ENCODE data around the gene MOV10.

Gene MOV10

DNA sequence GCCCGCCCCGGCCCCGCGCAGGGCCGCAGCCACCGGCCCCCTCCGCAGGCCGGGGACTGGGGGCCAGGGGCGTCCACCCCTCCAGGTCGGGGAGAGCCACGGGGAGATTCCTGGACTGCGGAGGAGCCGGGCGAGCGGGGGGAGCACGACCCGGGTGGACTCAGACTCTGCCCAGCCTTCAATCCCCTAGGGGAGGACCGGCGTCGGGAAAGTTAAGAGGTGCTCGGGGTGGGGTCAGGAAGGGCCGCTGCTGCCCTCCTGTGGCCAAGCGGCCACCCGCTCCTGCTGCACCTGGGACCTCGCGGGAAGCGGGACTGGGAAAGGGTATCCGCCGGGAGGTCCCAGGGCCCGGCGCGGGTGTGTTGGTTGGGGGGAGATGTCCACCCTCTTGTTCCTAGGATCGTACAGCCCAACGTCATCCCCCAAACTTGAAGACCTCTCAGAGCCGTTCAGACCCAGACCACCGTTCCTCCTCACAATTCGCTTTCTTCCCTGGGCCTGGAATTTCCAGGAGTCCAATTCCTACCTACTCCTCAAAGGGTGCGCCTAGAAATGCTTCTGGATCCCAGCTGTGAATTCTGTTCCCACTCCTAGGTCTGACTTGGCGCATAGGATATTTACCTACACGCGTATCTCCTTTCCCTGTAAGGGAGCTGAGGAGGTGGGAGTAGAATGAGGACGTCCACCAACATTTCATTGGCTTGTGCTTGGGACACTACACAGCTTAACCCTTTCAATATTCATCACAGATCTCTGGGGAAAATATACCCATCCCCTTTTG, 33.0 kb downstream of the MOV10 start (continued):
- TF ChIP-seq, protein P1, sequence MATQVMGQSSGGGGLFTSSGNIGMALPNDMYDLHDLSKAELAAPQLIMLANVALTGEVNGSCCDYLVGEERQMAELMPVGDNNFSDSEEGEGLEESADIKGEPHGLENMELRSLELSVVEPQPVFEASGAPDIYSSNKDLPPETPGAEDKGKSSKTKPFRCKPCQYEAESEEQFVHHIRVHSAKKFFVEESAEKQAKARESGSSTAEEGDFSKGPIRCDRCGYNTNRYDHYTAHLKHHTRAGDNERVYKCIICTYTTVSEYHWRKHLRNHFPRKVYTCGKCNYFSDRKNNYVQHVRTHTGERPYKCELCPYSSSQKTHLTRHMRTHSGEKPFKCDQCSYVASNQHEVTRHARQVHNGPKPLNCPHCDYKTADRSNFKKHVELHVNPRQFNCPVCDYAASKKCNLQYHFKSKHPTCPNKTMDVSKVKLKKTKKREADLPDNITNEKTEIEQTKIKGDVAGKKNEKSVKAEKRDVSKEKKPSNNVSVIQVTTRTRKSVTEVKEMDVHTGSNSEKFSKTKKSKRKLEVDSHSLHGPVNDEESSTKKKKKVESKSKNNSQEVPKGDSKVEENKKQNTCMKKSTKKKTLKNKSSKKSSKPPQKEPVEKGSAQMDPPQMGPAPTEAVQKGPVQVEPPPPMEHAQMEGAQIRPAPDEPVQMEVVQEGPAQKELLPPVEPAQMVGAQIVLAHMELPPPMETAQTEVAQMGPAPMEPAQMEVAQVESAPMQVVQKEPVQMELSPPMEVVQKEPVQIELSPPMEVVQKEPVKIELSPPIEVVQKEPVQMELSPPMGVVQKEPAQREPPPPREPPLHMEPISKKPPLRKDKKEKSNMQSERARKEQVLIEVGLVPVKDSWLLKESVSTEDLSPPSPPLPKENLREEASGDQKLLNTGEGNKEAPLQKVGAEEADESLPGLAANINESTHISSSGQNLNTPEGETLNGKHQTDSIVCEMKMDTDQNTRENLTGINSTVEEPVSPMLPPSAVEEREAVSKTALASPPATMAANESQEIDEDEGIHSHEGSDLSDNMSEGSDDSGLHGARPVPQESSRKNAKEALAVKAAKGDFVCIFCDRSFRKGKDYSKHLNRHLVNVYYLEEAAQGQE (tag by site-specific recombination; IDR thresholded peaks at IDR 0.05): 0 out of 2 replicates have a peak, but pooled peaks have one; percentile 23
- peak; percentile 9; the same call in 1 of the 2 replicates for TF ChIP-seq ZNF146 (tag by site-specific recombination; IDR thresholded peaks at IDR 0.05)
- TF ChIP-seq MZF1 (tag by site-specific recombination; IDR thresholded peaks at IDR 0.05; ENCODE audit: borderline replicate concordance): no peak
- no peak for TF ChIP-seq ZNF223 (tag by site-specific recombination; IDR thresholded peaks at IDR 0.05)
- TF ChIP-seq KLF7 (tag by site-specific recombination; IDR thresholded peaks at IDR 0.05; ENCODE audit: borderline replicate concordance): peak; percentile 83
- TF ChIP-seq, protein P2, sequence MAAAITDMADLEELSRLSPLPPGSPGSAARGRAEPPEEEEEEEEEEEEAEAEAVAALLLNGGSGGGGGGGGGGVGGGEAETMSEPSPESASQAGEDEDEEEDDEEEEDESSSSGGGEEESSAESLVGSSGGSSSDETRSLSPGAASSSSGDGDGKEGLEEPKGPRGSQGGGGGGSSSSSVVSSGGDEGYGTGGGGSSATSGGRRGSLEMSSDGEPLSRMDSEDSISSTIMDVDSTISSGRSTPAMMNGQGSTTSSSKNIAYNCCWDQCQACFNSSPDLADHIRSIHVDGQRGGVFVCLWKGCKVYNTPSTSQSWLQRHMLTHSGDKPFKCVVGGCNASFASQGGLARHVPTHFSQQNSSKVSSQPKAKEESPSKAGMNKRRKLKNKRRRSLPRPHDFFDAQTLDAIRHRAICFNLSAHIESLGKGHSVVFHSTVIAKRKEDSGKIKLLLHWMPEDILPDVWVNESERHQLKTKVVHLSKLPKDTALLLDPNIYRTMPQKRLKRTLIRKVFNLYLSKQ (tag by site-specific recombination; IDR thresholded peaks at IDR 0.05; ENCODE audit: borderline replicate concordance): no peak
- no peak for TF ChIP-seq ZNF366 (tag by site-specific recombination; conservative IDR thresholded peaks at IDR 0.05)
- no peak for TF ChIP-seq ZNF521 (tag by site-specific recombination; IDR thresholded peaks at IDR 0.05)
- TF ChIP-seq ZNF221 (tag by site-specific recombination; IDR thresholded peaks at IDR 0.05; ENCODE audit: borderline replicate concordance): no peak
- TF ChIP-seq KLF16 (tag by site-specific recombination; IDR thresholded peaks at IDR 0.05): peak; percentile 78
- TF ChIP-seq, protein P3, sequence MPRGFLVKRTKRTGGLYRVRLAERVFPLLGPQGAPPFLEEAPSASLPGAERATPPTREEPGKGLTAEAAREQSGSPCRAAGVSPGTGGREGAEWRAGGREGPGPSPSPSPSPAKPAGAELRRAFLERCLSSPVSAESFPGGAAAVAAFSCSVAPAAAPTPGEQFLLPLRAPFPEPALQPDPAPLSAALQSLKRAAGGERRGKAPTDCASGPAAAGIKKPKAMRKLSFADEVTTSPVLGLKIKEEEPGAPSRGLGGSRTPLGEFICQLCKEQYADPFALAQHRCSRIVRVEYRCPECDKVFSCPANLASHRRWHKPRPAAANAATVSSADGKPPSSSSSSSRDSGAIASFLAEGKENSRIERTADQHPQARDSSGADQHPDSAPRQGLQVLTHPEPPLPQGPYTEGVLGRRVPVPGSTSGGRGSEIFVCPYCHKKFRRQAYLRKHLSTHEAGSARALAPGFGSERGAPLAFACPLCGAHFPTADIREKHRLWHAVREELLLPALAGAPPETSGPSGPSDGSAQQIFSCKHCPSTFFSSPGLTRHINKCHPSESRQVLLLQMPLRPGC (tag by site-specific recombination; IDR thresholded peaks at IDR 0.05): 0 out of 2 replicates have a peak, but pooled peaks have one; percentile 45
- no peak for TF ChIP-seq ZNF239 (tag by site-specific recombination; IDR thresholded peaks at IDR 0.05)
- TF ChIP-seq ZNF404 (tag by site-specific recombination; IDR thresholded peaks at IDR 0.05): no peak
- TF ChIP-seq, protein P4, sequence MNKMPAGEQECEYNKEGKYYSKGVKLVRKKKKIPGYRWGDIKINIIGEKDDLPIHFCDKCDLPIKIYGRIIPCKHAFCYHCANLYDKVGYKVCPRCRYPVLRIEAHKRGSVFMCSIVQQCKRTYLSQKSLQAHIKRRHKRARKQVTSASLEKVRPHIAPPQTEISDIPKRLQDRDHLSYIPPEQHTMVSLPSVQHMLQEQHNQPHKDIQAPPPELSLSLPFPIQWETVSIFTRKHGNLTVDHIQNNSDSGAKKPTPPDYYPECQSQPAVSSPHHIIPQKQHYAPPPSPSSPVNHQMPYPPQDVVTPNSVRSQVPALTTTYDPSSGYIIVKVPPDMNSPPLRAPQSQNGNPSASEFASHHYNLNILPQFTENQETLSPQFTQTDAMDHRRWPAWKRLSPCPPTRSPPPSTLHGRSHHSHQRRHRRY (tag by site-specific recombination; IDR thresholded peaks at IDR 0.05): no peak
- peak; percentile 66 for TF ChIP-seq ZXDB (tag by site-specific recombination; IDR thresholded peaks at IDR 0.05)
- TF ChIP-seq ZNF792 (tag by site-specific recombination; IDR thresholded peaks at IDR 0.05): no peak
- TF ChIP-seq ZNF169 (tag by site-specific recombination; IDR thresholded peaks at IDR 0.05): no peak
- TF ChIP-seq, protein P5, sequence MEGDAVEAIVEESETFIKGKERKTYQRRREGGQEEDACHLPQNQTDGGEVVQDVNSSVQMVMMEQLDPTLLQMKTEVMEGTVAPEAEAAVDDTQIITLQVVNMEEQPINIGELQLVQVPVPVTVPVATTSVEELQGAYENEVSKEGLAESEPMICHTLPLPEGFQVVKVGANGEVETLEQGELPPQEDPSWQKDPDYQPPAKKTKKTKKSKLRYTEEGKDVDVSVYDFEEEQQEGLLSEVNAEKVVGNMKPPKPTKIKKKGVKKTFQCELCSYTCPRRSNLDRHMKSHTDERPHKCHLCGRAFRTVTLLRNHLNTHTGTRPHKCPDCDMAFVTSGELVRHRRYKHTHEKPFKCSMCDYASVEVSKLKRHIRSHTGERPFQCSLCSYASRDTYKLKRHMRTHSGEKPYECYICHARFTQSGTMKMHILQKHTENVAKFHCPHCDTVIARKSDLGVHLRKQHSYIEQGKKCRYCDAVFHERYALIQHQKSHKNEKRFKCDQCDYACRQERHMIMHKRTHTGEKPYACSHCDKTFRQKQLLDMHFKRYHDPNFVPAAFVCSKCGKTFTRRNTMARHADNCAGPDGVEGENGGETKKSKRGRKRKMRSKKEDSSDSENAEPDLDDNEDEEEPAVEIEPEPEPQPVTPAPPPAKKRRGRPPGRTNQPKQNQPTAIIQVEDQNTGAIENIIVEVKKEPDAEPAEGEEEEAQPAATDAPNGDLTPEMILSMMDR (tag by site-specific recombination; IDR thresholded peaks at IDR 0.05): peak; percentile 97
- no peak for TF ChIP-seq ZNF292 (tag by site-specific recombination; IDR thresholded peaks at IDR 0.05; ENCODE audit: borderline replicate concordance, low read depth)
- no peak for TF ChIP-seq ZNF175 (tag by site-specific recombination; IDR thresholded peaks at IDR 0.05)
- no peak for TF ChIP-seq HOXA7 (CRISPR knock-in tag; IDR thresholded peaks at IDR 0.05; ENCODE audit: borderline replicate concordance)
- peak; percentile 92 for TF ChIP-seq ZNF654 (tag by site-specific recombination; IDR thresholded peaks at IDR 0.05; ENCODE audit: low read depth)
- TF ChIP-seq ZNF830 (tag by site-specific recombination; IDR thresholded peaks at IDR 0.05; ENCODE audit: low read depth): no peak
- TF ChIP-seq ZNF624 (tag by site-specific recombination; IDR thresholded peaks at IDR 0.05): no peak
- TF ChIP-seq FEZF1 (tag by site-specific recombination; IDR thresholded peaks at IDR 0.05): no peak
- no peak for TF ChIP-seq ZNF302 (tag by site-specific recombination; IDR thresholded peaks at IDR 0.05; ENCODE audit: low read depth)
- TF ChIP-seq ZNF549 (tag by site-specific recombination; IDR thresholded peaks at IDR 0.05): no peak
